ENCODE data around the gene PDCD10.

Gene PDCD10

GRCh38 chr3:167718582-167718981 is 16.1 kb downstream of the PDCD10 start:
- DNase-seq (ENCODE audit: low read depth, low spot score): no peak
- H3K36me3 ChIP-seq (ENCODE audit: control insufficient read depth, insufficient read depth, low read length): no peaks in the 10 kb centered on the region; the same call in 1 of the 2 replicates
- no CpG with 5 or more reads among the region's 1 CpG for WGBS (ENCODE audit: insufficient coverage, insufficient read length)
- H3K4me1 ChIP-seq (ENCODE audit: control insufficient read depth, insufficient read depth, low read length): no peaks in the 10 kb centered on the region
- H3K9me3 ChIP-seq (ENCODE audit: control insufficient read depth, insufficient read depth, low read length): no peaks in the 10 kb centered on the region
- H3K27me3 ChIP-seq (ENCODE audit: control insufficient read depth, insufficient read depth, low read length): no peaks in the 10 kb centered on the region
- no peak overlapping the region for H3K27ac ChIP-seq (ENCODE audit: low read length)
- no peak overlapping the region for H3K4me3 ChIP-seq (ENCODE audit: low read length)

- Histone ChIP-seq H3K27me3 (ENCODE audit: control insufficient read depth, insufficient read depth, low read length) (no peaks in the 10 kb centered on the region), H3K4me1 (ENCODE audit: control insufficient read depth, insufficient read depth, low read length) (no peaks in the 10 kb centered on the region), H3K36me3 (ENCODE audit: control insufficient read depth, insufficient read depth, low read length) (no peaks in the 10 kb centered on the region; the same call in 1 of the 2 replicates), H3K9me3 (ENCODE audit: control insufficient read depth, insufficient read depth, low read length) (no peaks in the 10 kb centered on the region), H3K4me3 (ENCODE audit: low read length) (no peak overlapping the region), H3K27ac (ENCODE audit: low read length) (no peak overlapping the region)
- no peak for DNase-seq (ENCODE audit: low read depth, low spot score)
- WGBS (ENCODE audit: insufficient coverage, insufficient read length): no CpG with 5 or more reads among the region's 2 CpGs
These were observed 17.8 kb downstream of the PDCD10 start for GRCh38 chr3:167716920-167717319.

GRCh38 chr3:167714871-167715270 is 19.8 kb downstream of the PDCD10 start:
- DNase-seq (ENCODE audit: low read depth, low spot score): no peak
- Histone ChIP-seq H3K9me3 (ENCODE audit: control insufficient read depth, insufficient read depth, low read length) (no peaks in the 10 kb centered on the region), H3K4me3 (ENCODE audit: low read length) (no peak overlapping the region), H3K27me3 (ENCODE audit: control insufficient read depth, insufficient read depth, low read length) (no peaks in the 10 kb centered on the region), H3K36me3 (ENCODE audit: control insufficient read depth, insufficient read depth, low read length) (no peaks in the 10 kb centered on the region; the same call in 1 of the 2 replicates), H3K4me1 (ENCODE audit: control insufficient read depth, insufficient read depth, low read length) (no peaks in the 10 kb centered on the region), H3K27ac (ENCODE audit: low read length) (no peak overlapping the region)
- no CpG with 5 or more reads among the region's 1 CpG for WGBS (ENCODE audit: insufficient coverage, insufficient read length)

GRCh38 chr3:167712445-167712844 is 22.2 kb downstream of the PDCD10 start:
- H3K9me3 ChIP-seq (ENCODE audit: control insufficient read depth, insufficient read depth, low read length): no peaks in the 10 kb centered on the region
- no peaks in the 10 kb centered on the region for H3K27me3 ChIP-seq (ENCODE audit: control insufficient read depth, insufficient read depth, low read length)
- H3K4me3 ChIP-seq (ENCODE audit: low read length): no peak overlapping the region
- H3K36me3 ChIP-seq (ENCODE audit: control insufficient read depth, insufficient read depth, low read length): 0 out of 2 replicates have a peak, but pooled peaks cover 3% of the 10 kb centered on the region
- no peaks in the 10 kb centered on the region for H3K4me1 ChIP-seq (ENCODE audit: control insufficient read depth, insufficient read depth, low read length)
- no peak overlapping the region for H3K27ac ChIP-seq (ENCODE audit: low read length)
- no CpG with 5 or more reads among the region's 3 CpGs for WGBS (ENCODE audit: insufficient coverage, insufficient read length)
- DNase-seq (ENCODE audit: low read depth, low spot score): no peak

GRCh38 chr3:167711439-167711838 is 23.3 kb downstream of the PDCD10 start:
- no CpG with 5 or more reads among the region's 1 CpG for WGBS (ENCODE audit: insufficient coverage, insufficient read length)
- no peak for DNase-seq (ENCODE audit: low read depth, low spot score)
- H3K36me3 ChIP-seq (ENCODE audit: control insufficient read depth, insufficient read depth, low read length): 0 out of 2 replicates have a peak, but pooled peaks cover 3% of the 10 kb centered on the region
- no peaks in the 10 kb centered on the region for H3K27me3 ChIP-seq (ENCODE audit: control insufficient read depth, insufficient read depth, low read length)
- H3K27ac ChIP-seq (ENCODE audit: low read length): no peak overlapping the region
- H3K4me3 ChIP-seq (ENCODE audit: low read length): no peak overlapping the region
- no peaks in the 10 kb centered on the region for H3K9me3 ChIP-seq (ENCODE audit: control insufficient read depth, insufficient read depth, low read length)
- H3K4me1 ChIP-seq (ENCODE audit: control insufficient read depth, insufficient read depth, low read length): no peaks in the 10 kb centered on the region

GRCh38 chr3:167710552-167710951 is 24.1 kb downstream of the PDCD10 start:
- Histone ChIP-seq H3K9me3 (ENCODE audit: control insufficient read depth, insufficient read depth, low read length) (no peaks in the 10 kb centered on the region), H3K27me3 (ENCODE audit: control insufficient read depth, insufficient read depth, low read length) (no peaks in the 10 kb centered on the region), H3K4me1 (ENCODE audit: control insufficient read depth, insufficient read depth, low read length) (no peaks in the 10 kb centered on the region), H3K36me3 (ENCODE audit: control insufficient read depth, insufficient read depth, low read length) (0 out of 2 replicates have a peak, but pooled peaks cover 3% of the 10 kb centered on the region), H3K4me3 (ENCODE audit: low read length) (no peak overlapping the region), H3K27ac (ENCODE audit: low read length) (no peak overlapping the region)
- DNase-seq (ENCODE audit: low read depth, low spot score): no peak

GRCh38 chr3:167709690-167710089 is 25.0 kb downstream of the PDCD10 start:
- H3K4me3 ChIP-seq (ENCODE audit: low read length): no peak overlapping the region
- no peaks in the 10 kb centered on the region for H3K9me3 ChIP-seq (ENCODE audit: control insufficient read depth, insufficient read depth, low read length)
- DNase-seq (ENCODE audit: low read depth, low spot score): no peak
- H3K27me3 ChIP-seq (ENCODE audit: control insufficient read depth, insufficient read depth, low read length): no peaks in the 10 kb centered on the region
- no peaks in the 10 kb centered on the region for H3K4me1 ChIP-seq (ENCODE audit: control insufficient read depth, insufficient read depth, low read length)
- no peak overlapping the region for H3K27ac ChIP-seq (ENCODE audit: low read length)
- WGBS (ENCODE audit: insufficient coverage, insufficient read length): no CpG with 5 or more reads among the region's 4 CpGs
- 0 out of 2 replicates have a peak, but pooled peaks cover 3% of the 10 kb centered on the region for H3K36me3 ChIP-seq (ENCODE audit: control insufficient read depth, insufficient read depth, low read length)

- H3K27ac ChIP-seq (ENCODE audit: low read length): no peak overlapping the region
- no CpG with 5 or more reads among the region's 2 CpGs for WGBS (ENCODE audit: insufficient coverage, insufficient read length)
- DNase-seq (ENCODE audit: low read depth, low spot score): no peak
- no peaks in the 10 kb centered on the region for H3K4me1 ChIP-seq (ENCODE audit: control insufficient read depth, insufficient read depth, low read length)
- no peaks in the 10 kb centered on the region for H3K27me3 ChIP-seq (ENCODE audit: control insufficient read depth, insufficient read depth, low read length)
- no peaks in the 10 kb centered on the region for H3K9me3 ChIP-seq (ENCODE audit: control insufficient read depth, insufficient read depth, low read length)
- no peak overlapping the region for H3K4me3 ChIP-seq (ENCODE audit: low read length)
- 0 out of 2 replicates have a peak, but pooled peaks cover 3% of the 10 kb centered on the region for H3K36me3 ChIP-seq (ENCODE audit: control insufficient read depth, insufficient read depth, low read length)
These were observed 28.9 kb downstream of the PDCD10 start for GRCh38 chr3:167705840-167706239.

GRCh38 chr3:167700926-167701325 is 33.8 kb downstream of the PDCD10 start:
- no peak for DNase-seq (ENCODE audit: low read depth, low spot score)
- Histone ChIP-seq H3K27me3 (ENCODE audit: control insufficient read depth, insufficient read depth, low read length) (no peaks in the 10 kb centered on the region), H3K36me3 (ENCODE audit: control insufficient read depth, insufficient read depth, low read length) (no peaks in the 10 kb centered on the region), H3K9me3 (ENCODE audit: control insufficient read depth, insufficient read depth, low read length) (no peaks in the 10 kb centered on the region), H3K4me3 (ENCODE audit: low read length) (no peak overlapping the region), H3K4me1 (ENCODE audit: control insufficient read depth, insufficient read depth, low read length) (no peaks in the 10 kb centered on the region), H3K27ac (ENCODE audit: low read length) (no peak overlapping the region)
- no CpG with 5 or more reads among the region's 2 CpGs for WGBS (ENCODE audit: insufficient coverage, insufficient read length)

GRCh38 chr3:167700046-167700445 is 34.6 kb downstream of the PDCD10 start:
- no peaks in the 10 kb centered on the region for H3K4me1 ChIP-seq (ENCODE audit: control insufficient read depth, insufficient read depth, low read length)
- H3K27ac ChIP-seq (ENCODE audit: low read length): no peak overlapping the region
- no peak overlapping the region for H3K4me3 ChIP-seq (ENCODE audit: low read length)
- no peaks in the 10 kb centered on the region for H3K9me3 ChIP-seq (ENCODE audit: control insufficient read depth, insufficient read depth, low read length)
- H3K36me3 ChIP-seq (ENCODE audit: control insufficient read depth, insufficient read depth, low read length): no peaks in the 10 kb centered on the region
- no peak for DNase-seq (ENCODE audit: low read depth, low spot score)
- WGBS (ENCODE audit: insufficient coverage, insufficient read length): no CpG with 5 or more reads among the region's 4 CpGs
- H3K27me3 ChIP-seq (ENCODE audit: control insufficient read depth, insufficient read depth, low read length): no peaks in the 10 kb centered on the region

GRCh38 chr3:167694121-167694520 is 40.6 kb downstream of the PDCD10 start:
- no CpG with 5 or more reads among the region's 2 CpGs for WGBS (ENCODE audit: insufficient coverage, insufficient read length)
- Histone ChIP-seq H3K27ac (ENCODE audit: low read length) (no peak overlapping the region), H3K9me3 (ENCODE audit: control insufficient read depth, insufficient read depth, low read length) (no peaks in the 10 kb centered on the region), H3K27me3 (ENCODE audit: control insufficient read depth, insufficient read depth, low read length) (no peaks in the 10 kb centered on the region), H3K4me1 (ENCODE audit: control insufficient read depth, insufficient read depth, low read length) (no peaks in the 10 kb centered on the region; the same call in 1 of the 2 replicates), H3K36me3 (ENCODE audit: control insufficient read depth, insufficient read depth, low read length) (peaks cover 3% of the 10 kb centered on the region; the same call in 1 of the 2 replicates), H3K4me3 (ENCODE audit: low read length) (no peak overlapping the region)
- DNase-seq (ENCODE audit: low read depth, low spot score): no peak

Data from iPS DF 6.9 (cell line).